MM.1S (cell line): ENCODE data around the gene AFAP1.

Experiments used
- DNase-seq: peaks from one replicate; pipeline ENCODE4 v3.0.0-alpha.2; 2015
- H2AFZ ChIP-seq: fragments of 300-600 bp; sonication (generic); 2 replicates; pipeline ENCODE4 v1.6.0; 2016; ENCODE audit warnings: antibody characterized with exemption, low read length
- H3F3A ChIP-seq: fragments of 300-600 bp; sonication (generic); 2 replicates; pipeline ENCODE4 v1.6.1; 2016; ENCODE audit warnings: mild to moderate bottlenecking, antibody characterized with exemption, low read length, moderate library complexity, mixed read lengths; ENCODE audit not compliant: insufficient read depth
- H3K27ac ChIP-seq: fragments of 300-600 bp; sonication (generic); 2 replicates; pipeline ENCODE4 v1.5.1; 2016; ENCODE audit warnings: mild to moderate bottlenecking, low read length
- H3K27me3 ChIP-seq: fragments of 300-600 bp; sonication (generic); replicated peaks from 2 replicates; pipeline ENCODE4 v1.6.0; 2016; ENCODE audit warnings: low read length; ENCODE audit not compliant: insufficient read depth
- H3K36me3 ChIP-seq: fragments of 300-600 bp; sonication (generic); replicated peaks from 2 replicates; pipeline ENCODE4 v1.6.1; 2016; ENCODE audit warnings: mild to moderate bottlenecking, low read length, mixed read lengths; ENCODE audit not compliant: insufficient read depth
- H3K4me1 ChIP-seq: fragments of 300-600 bp; sonication (generic); 2 replicates; pipeline ENCODE4 v1.6.1; 2016; ENCODE audit warnings: low read length, mixed read lengths
- H3K4me2 ChIP-seq: fragments of 300-600 bp; sonication (generic); 2 replicates; pipeline ENCODE4 v1.6.0; 2016; ENCODE audit warnings: low read depth, low read length
- H3K4me3 ChIP-seq: fragments of 300-600 bp; sonication (generic); 2 replicates; pipeline ENCODE4 v1.5.1; 2016; ENCODE audit warnings: low read length, mixed read lengths
- H3K79me2 ChIP-seq: fragments of 300-600 bp; sonication (generic); 2 replicates; pipeline ENCODE4 v1.6.1; 2016; ENCODE audit warnings: mixed run types, low read length, mixed read lengths
- H3K9ac ChIP-seq: fragments of 300-600 bp; sonication (generic); 2 replicates; pipeline ENCODE4 v1.6.1; 2016; ENCODE audit warnings: low read length, mixed read lengths
- H3K9me2 ChIP-seq: fragments of 300-600 bp; sonication (generic); replicated peaks from 2 replicates; pipeline ENCODE4 v1.6.1; 2016; ENCODE audit warnings: mild to moderate bottlenecking, low read length, mixed read lengths; ENCODE audit not compliant: insufficient read depth
- H3K9me3 ChIP-seq: fragments of 300-600 bp; sonication (generic); replicated peaks from 2 replicates; pipeline ENCODE4 v1.6.1; 2016; ENCODE audit warnings: mild to moderate bottlenecking, low read length, mixed read lengths; ENCODE audit not compliant: insufficient read depth
- H4K20me1 ChIP-seq: fragments of 300-600 bp; sonication (generic); 2 replicates; pipeline ENCODE4 v1.6.1; 2016; ENCODE audit warnings: mild to moderate bottlenecking, low read length, moderate library complexity, mixed read lengths; ENCODE audit not compliant: insufficient read depth
- EZH2 ChIP-seq: fragments of 300-600 bp; sonication (generic); optimal IDR thresholded peaks from 2 replicates; pipeline ENCODE3; 2017; ENCODE audit warnings: low read depth, mild to moderate bottlenecking, antibody characterized with exemption, low read length, mixed read lengths
- EZH2phosphoT487 ChIP-seq: fragments of 300-600 bp; sonication (generic); IDR thresholded peaks from 2 replicates; pipeline ENCODE4 v1.6.1; 2018; ENCODE audit warnings: antibody characterized with exemption, low read length
- TF ChIP-seq, protein P1 (sequence below): fragments of 300-600 bp; sonication (generic); IDR thresholded peaks from 2 replicates; pipeline ENCODE4 v1.5.1; 2016; ENCODE audit warnings: antibody characterized with exemption, low read length, mixed read lengths

Gene AFAP1

DNA sequence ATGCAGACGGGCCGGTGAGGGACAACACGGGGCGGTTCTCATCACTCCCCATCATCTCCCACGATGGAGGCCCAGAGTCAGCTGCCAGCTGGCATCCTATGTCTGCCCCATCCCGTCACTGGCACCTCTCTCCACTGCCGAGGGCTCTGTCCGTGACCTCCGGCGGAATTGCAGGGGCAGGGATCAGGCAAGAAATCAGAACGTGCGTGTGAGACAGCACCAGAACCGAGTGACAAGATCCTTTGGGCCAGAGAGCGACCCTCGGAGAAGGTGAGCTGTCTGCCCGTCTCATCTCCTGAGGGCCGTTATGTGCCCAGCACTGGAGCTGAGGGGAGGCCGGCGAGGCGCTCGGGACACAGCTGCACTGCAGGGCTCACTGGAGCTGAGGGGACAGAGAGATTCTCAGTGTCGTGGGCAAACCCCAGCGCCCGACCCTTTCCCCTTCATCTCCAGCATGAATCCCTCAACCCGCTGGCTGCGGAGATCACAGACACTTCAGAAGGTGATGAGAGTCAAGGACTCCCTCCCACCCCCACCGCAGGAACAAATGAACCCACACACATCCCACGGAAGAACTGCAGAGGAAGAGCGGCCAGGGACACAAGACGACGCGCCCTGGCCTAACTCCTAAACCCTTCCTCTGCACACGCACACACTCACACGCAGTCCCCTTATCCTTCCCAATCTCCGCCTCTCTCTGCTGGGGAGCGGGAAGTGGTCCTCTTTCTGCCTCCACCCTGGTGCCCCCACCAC is 128.7 kb downstream of the AFAP1 start:
- Histone ChIP-seq H3K36me3 (no peaks in the 10 kb centered on the region), H4K20me1 (no peaks in the 10 kb centered on the region), H3K4me3 (no peak overlapping the region), H3K27me3 (peaks cover 97% of the 10 kb centered on the region), H3K9me3 (no peaks in the 10 kb centered on the region), H3K4me2 (no peak overlapping the region), H3K9ac (no peak overlapping the region), H2AFZ (no peak overlapping the region), H3K9me2 (no peaks in the 10 kb centered on the region), H3K79me2 (no peaks in the 10 kb centered on the region), H3K27ac (no peak overlapping the region), H3K4me1 (no peaks in the 10 kb centered on the region), H3F3A (no peaks in the 10 kb centered on the region)
- no peak for DNase-seq
- no peak for TF ChIP-seq EZH2
- TF ChIP-seq, protein P1, sequence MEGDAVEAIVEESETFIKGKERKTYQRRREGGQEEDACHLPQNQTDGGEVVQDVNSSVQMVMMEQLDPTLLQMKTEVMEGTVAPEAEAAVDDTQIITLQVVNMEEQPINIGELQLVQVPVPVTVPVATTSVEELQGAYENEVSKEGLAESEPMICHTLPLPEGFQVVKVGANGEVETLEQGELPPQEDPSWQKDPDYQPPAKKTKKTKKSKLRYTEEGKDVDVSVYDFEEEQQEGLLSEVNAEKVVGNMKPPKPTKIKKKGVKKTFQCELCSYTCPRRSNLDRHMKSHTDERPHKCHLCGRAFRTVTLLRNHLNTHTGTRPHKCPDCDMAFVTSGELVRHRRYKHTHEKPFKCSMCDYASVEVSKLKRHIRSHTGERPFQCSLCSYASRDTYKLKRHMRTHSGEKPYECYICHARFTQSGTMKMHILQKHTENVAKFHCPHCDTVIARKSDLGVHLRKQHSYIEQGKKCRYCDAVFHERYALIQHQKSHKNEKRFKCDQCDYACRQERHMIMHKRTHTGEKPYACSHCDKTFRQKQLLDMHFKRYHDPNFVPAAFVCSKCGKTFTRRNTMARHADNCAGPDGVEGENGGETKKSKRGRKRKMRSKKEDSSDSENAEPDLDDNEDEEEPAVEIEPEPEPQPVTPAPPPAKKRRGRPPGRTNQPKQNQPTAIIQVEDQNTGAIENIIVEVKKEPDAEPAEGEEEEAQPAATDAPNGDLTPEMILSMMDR = no peak
- no peak for TF ChIP-seq EZH2phosphoT487

DNA sequence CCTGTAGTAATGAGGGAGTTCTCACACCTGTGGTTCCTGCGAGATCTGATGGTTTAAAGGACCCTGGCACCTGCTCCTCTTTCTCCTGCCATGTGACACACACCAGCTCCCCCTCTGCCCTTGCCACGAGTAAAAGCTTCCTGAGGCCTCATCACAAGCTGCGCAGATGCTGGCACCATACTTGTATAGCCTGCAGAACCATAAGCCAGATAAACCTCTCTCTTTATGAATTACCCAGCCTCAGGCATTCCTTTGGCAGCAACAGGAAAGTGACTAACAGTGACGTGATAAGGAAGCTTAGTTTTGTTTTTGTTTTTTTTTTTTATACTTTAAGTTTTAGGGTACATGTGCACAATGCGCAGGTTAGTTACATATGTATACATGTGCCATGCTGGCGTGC is 130.9 kb downstream of the AFAP1 start:
- Histone ChIP-seq H2AFZ (no peak overlapping the region), H3K27me3 (peaks cover 95% of the 10 kb centered on the region), H3K27ac (no peak overlapping the region), H3K4me1 (no peaks in the 10 kb centered on the region), H3K4me3 (no peak overlapping the region), H3K36me3 (no peaks in the 10 kb centered on the region), H4K20me1 (no peaks in the 10 kb centered on the region), H3K9ac (no peak overlapping the region), H3F3A (no peaks in the 10 kb centered on the region), H3K4me2 (no peak overlapping the region), H3K9me2 (no peaks in the 10 kb centered on the region), H3K9me3 (no peaks in the 10 kb centered on the region), H3K79me2 (no peaks in the 10 kb centered on the region)
- TF ChIP-seq, protein P1 = no peak
- TF ChIP-seq EZH2 = no peak
- no peak for DNase-seq

DNA sequence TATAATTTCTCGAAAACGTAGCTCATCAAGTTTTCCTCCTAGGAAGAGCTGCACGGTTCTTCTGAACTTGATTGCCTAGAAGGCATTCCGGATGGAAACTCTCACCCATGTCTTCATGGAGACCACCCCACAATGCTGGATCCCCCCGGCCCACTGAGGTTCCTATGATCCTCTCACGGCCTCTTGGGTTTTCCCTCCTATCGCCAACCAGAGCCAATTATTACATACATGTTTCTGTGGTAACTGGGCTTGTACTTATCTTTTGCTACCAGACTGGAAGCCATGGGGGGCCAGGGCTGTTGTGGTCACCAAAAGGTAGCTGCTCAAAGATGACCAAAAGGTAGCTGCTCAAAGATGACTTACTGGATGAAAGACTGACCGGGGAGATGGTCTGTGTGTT is 131.5 kb downstream of the AFAP1 start:
- Histone ChIP-seq H3K27ac (no peak overlapping the region), H3K4me2 (no peak overlapping the region), H3K9ac (no peak overlapping the region), H3K9me2 (no peaks in the 10 kb centered on the region), H3K27me3 (peaks cover 95% of the 10 kb centered on the region), H3K9me3 (no peaks in the 10 kb centered on the region), H3K4me3 (no peak overlapping the region), H3K4me1 (no peaks in the 10 kb centered on the region), H3K36me3 (no peaks in the 10 kb centered on the region), H3K79me2 (no peaks in the 10 kb centered on the region), H2AFZ (no peak overlapping the region), H4K20me1 (no peaks in the 10 kb centered on the region), H3F3A (no peaks in the 10 kb centered on the region)
- TF ChIP-seq EZH2phosphoT487 (no peak), EZH2 (no peak)
- TF ChIP-seq, protein P1 = no peak
- no peak for DNase-seq
